Small intestine (tissue), 7 donors: Measurements from ENCODE around the gene METAP1D. TPM values are rescaled to one million over a fixed set of nuclear protein-coding genes. Genes with fewer than 3 reads are reported as not detected.

ENCODE experiments used
- DNase-seq, 2 donors: peaks; one replicate each; pipeline versions ENCODE4 v3.0.0 to v3.0.0-alpha.2; 2013
- FAIRE-seq: peaks from 2 replicates; lab custom pipeline; 2012; peaks lifted over from hg19 to GRCh38; lab: Jason Lieb, UNC
- H3K27ac ChIP-seq, 3 donors: one replicate each; pipeline ENCODE4 v1.5.1; 2013; ENCODE audit warnings: low read length in 2 of 3, mild to moderate bottlenecking in 2 of 3, control low read depth in 1 of 3, inconsistent platforms in 1 of 3, low read depth in 1 of 3, moderate library complexity in 1 of 3
- H3K27me3 ChIP-seq, 3 donors: one replicate each; pipeline ENCODE4 v1.6.1; 2013; ENCODE audit warnings: low read length in 3 of 3, inconsistent platforms in 1 of 3; ENCODE audit not compliant: control insufficient read depth in 3 of 3, insufficient read depth in 3 of 3
- H3K36me3 ChIP-seq, 3 donors: one replicate each; pipeline ENCODE4 v1.6.1; 2013; ENCODE audit warnings: low read length in 3 of 3, inconsistent platforms in 1 of 3, low read depth in 1 of 3, mild to moderate bottlenecking in 1 of 3, moderate library complexity in 1 of 3; ENCODE audit not compliant: control insufficient read depth in 3 of 3, insufficient read depth in 2 of 3
- H3K4me1 ChIP-seq, 3 donors: one replicate each; pipeline ENCODE4 v1.6.1; 2013; ENCODE audit warnings: low read length in 2 of 3, inconsistent platforms in 1 of 3, low read depth in 1 of 3, mild to moderate bottlenecking in 1 of 3, moderate library complexity in 1 of 3; ENCODE audit not compliant: control insufficient read depth in 3 of 3, insufficient read depth in 2 of 3
- H3K4me3 ChIP-seq, 3 donors: one replicate each; pipeline ENCODE4 v1.5.1; 2013; ENCODE audit warnings: low read length in 3 of 3, control low read depth in 1 of 3, inconsistent platforms in 1 of 3, low read depth in 1 of 3, mild to moderate bottlenecking in 1 of 3, moderate library complexity in 1 of 3
- H3K9me3 ChIP-seq, 2 donors: one replicate each; pipeline ENCODE4 v1.6.1; 2013; ENCODE audit warnings: low read depth in 1 of 2, low read length in 1 of 2; ENCODE audit not compliant: control insufficient read depth in 2 of 2, insufficient read depth in 1 of 2
- WGBS, 3 donors: extraction: QIAGEN DNeasy Blood & Tissue Kit; methylation state at CpG; one replicate each; pipeline ENCODE4 v1.1.7; 2013; 5-methylcytosine and 5-hydroxymethylcytosine counted together
- polyA plus RNA-seq, 4 donors: library from polyadenylated mRNA; stranded (reverse) in 3 of 4; unstranded in 1 of 4; fragments of 200-250 nt in 3 of 4; fragments of 120-200 nt in 1 of 4; gene quantifications; one replicate each; pipeline versions ENCODE4 v1.2.1 to v1.2.3, GENCODE V29; 2013
- donor health status: healthy with polysubstance abuse.
- donor health status: control.
- donor health status: control.
- donor health status: Bipolar disorder and iron deficiency.
- donor health status: healthy.

The METAP1D gene
- polyA plus RNA-seq, 4 donors: 0.45 to 8.4 (median 3.0) TPM

GRCh38 chr2:172048508-172049503 is 49.1 kb downstream of the METAP1D start:
- H3K4me3 ChIP-seq: no peak overlapping the region
- FAIRE-seq: no peak
- WGBS, 3 donors: 94 to 96% (median 95%) methylated on average over 6 of the region's 6 CpGs
- no peak for DNase-seq
- peaks cover 0 to 3% (median 0%) of the 10 kb centered on the region in 3 donors for H3K4me1 ChIP-seq
- H3K36me3 ChIP-seq: no peaks in the 10 kb centered on the region
- no peaks in the 10 kb centered on the region for H3K27me3 ChIP-seq
- H3K27ac ChIP-seq: no peak overlapping the region
- no peaks in the 10 kb centered on the region for H3K9me3 ChIP-seq

- Histone ChIP-seq H3K4me3 (no peak overlapping the region), H3K9me3 (no peaks in the 10 kb centered on the region), H3K27ac (no peak overlapping the region), H3K4me1 (peaks cover 0 to 3% (median 0%) of the 10 kb centered on the region in 3 donors), H3K27me3 (no peaks in the 10 kb centered on the region), H3K36me3 (no peaks in the 10 kb centered on the region)
- 92 to 98% (median 93%) methylated on average over 2 of the region's 2 CpGs for WGBS, 3 donors
- DNase-seq: no peak
- FAIRE-seq: no peak
These were observed 49.9 kb downstream of the METAP1D start for GRCh38 chr2:172049567-172050120.

DNA sequence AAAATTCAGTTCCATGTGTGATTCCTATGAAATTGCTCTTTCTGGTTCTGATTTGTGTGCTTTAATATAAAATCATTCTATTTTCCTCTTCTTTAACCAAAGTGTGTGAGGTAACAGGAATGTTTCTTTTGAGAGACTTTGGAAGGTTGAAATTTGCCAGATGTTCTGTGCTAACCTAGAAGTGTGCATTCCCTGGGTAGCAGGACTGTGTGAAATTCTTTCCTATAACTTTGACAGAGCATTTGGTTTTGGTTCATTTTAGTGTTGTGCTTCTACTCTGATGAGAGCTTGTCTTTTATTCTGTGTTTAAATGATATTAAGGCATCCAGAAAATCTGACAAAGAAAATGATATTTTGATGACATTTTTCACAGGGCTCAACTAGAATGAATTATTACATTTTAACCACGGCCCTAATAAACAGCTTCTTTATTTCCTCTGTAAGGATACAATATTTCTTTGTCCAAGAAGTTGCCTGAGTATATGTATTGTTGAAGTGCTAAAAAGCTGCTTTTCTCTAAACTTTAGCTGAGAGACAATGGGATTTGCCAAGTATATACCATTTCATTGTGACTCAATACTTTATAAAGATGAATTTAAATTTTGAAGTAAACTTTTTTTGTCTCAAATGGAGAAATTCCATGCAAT is 50.8 kb downstream of the METAP1D start:
- no peaks in the 10 kb centered on the region for H3K36me3 ChIP-seq
- H3K27ac ChIP-seq: no peak overlapping the region
- H3K4me1 ChIP-seq: peaks cover 0 to 3% (median 0%) of the 10 kb centered on the region in 3 donors
- no peaks in the 10 kb centered on the region for H3K27me3 ChIP-seq
- no peak for FAIRE-seq
- no peaks in the 10 kb centered on the region for H3K9me3 ChIP-seq
- no peak for DNase-seq
- 88 to 90% (median 89%) methylated on average over 1 of the region's 1 CpG for WGBS, 3 donors
- no peak overlapping the region for H3K4me3 ChIP-seq

- Histone ChIP-seq H3K36me3 (no peaks in the 10 kb centered on the region), H3K27ac (no peak overlapping the region), H3K4me3 (no peak overlapping the region), H3K27me3 (no peaks in the 10 kb centered on the region), H3K4me1 (peaks cover 0 to 3% (median 0%) of the 10 kb centered on the region in 3 donors), H3K9me3 (no peaks in the 10 kb centered on the region)
- 49 to 54% (median 50%) methylated on average over 4 of the region's 4 CpGs for WGBS, 3 donors
- DNase-seq (no peak), FAIRE-seq (no peak)
These were observed 52.5 kb downstream of the METAP1D start for GRCh38 chr2:172052000-172052983.

DNA sequence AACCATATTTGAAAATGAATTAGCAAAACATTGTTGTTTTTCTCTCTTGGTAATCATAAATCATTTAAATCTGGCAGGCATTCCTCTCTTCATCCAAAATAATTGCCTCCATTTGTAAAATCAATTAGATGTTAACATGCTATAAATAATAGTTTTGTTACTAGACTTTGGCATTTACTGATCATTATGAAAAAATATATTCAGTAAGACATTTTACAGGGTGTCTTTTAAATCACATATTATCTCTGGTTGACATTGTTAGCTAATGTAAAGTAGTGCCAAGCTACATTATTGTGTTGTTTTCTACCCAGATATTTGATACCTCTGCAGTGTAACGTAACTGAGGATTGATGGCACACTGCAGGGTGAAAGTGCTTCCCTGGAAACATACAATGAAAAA is 53.7 kb downstream of the METAP1D start:
- no peaks in the 10 kb centered on the region for H3K27me3 ChIP-seq
- DNase-seq: no peak
- H3K4me1 ChIP-seq: peaks cover 0 to 3% (median 0%) of the 10 kb centered on the region in 3 donors
- no peaks in the 10 kb centered on the region for H3K9me3 ChIP-seq
- FAIRE-seq: no peak
- H3K36me3 ChIP-seq: no peaks in the 10 kb centered on the region
- 86 to 97% (median 96%) methylated on average over 1 of the region's 1 CpG for WGBS, 3 donors
- no peak overlapping the region for H3K4me3 ChIP-seq
- H3K27ac ChIP-seq: no peak overlapping the region

- no peaks in the 10 kb centered on the region for H3K9me3 ChIP-seq
- no peaks in the 10 kb centered on the region for H3K36me3 ChIP-seq
- no peak for DNase-seq
- no peak for FAIRE-seq
- H3K4me1 ChIP-seq: peaks cover 0 to 3% (median 0%) of the 10 kb centered on the region in 3 donors
- H3K27me3 ChIP-seq: no peaks in the 10 kb centered on the region
- H3K4me3 ChIP-seq: no peak overlapping the region
- WGBS, 3 donors: 87 to 93% (median 91%) methylated on average over 2 of the region's 2 CpGs
- no peak overlapping the region for H3K27ac ChIP-seq
These were observed 56.5 kb downstream of the METAP1D start for GRCh38 chr2:172056293-172056692.

DNA sequence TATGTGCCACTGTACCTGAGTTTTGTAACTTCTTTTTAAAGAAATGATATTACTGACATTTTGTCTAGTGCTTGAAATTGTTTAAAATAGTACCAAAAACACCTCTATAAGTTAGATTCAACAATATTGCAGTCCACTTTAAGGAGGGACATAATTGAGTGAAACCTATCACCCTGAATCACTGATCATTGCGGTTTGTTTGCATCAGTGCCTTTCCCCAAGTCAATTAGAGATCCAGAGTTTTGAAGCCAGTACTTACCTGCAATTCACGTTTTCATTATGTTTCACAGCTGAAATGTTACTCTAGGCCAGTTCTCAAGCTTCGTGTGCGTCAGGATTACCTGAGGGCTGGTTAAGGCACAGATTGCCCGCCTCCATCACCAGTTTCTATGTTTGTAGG is 58.9 kb downstream of the METAP1D start:
- no peak for FAIRE-seq

More for the DNA sequence above, 58.9 kb downstream of the METAP1D start:
- WGBS, 3 donors: 96 to 98% (median 96%) methylated on average over 5 of the region's 5 CpGs
- Histone ChIP-seq H3K36me3 (no peaks in the 10 kb centered on the region), H3K27me3 (no peaks in the 10 kb centered on the region), H3K4me3 (no peak overlapping the region), H3K9me3 (no peaks in the 10 kb centered on the region), H3K4me1 (no peaks in the 10 kb centered on the region), H3K27ac (no peak overlapping the region)
- DNase-seq: no peak
